Sigmoid colon (tissue), 7 donors: ENCODE data around the gene ADAMTSL2. TPM values are rescaled to one million over a fixed set of nuclear protein-coding genes. Genes with fewer than 3 reads are reported as not detected.

ENCODE experiments used
- DNase-seq: peaks from one replicate; pipeline ENCODE4 v3.0.0-alpha.2; 2019
- H3K27ac ChIP-seq, 4 donors: fragments of 200-600 bp; sonication (generic); one replicate each; pipeline ENCODE4 v1.5.1; 2016 to 2019; ENCODE audit warnings: mild to moderate bottlenecking in 1 of 4
- H3K27me3 ChIP-seq, 3 donors: fragments of 200-600 bp; sonication (generic); one replicate each; pipeline ENCODE4 v1.5.1; 2019; ENCODE audit warnings: mild to moderate bottlenecking in 1 of 3
- H3K36me3 ChIP-seq, 4 donors: fragments of 200-600 bp; sonication (generic); one replicate each; pipeline ENCODE4 v1.5.1; 2016 to 2019
- H3K4me1 ChIP-seq, 4 donors: fragments of 200-600 bp; sonication (generic); one replicate each; pipeline ENCODE4 v1.5.1; 2017 to 2019
- H3K4me3 ChIP-seq, 4 donors: fragments of 200-600 bp; sonication (generic); one replicate each; pipeline ENCODE4 v1.5.1; 2017 to 2019; ENCODE audit warnings: mild to moderate bottlenecking in 2 of 4, moderate library complexity in 1 of 4
- H3K9me3 ChIP-seq, 4 donors: fragments of 200-600 bp in 3 of 4; sonication (generic) in 3 of 4; one replicate each; pipeline versions ENCODE4 v1.5.1 to v1.6.1; 2013 to 2019
- CTCF ChIP-seq, 4 experiments: fragments of 450-650 bp in 3 of 4; fragments of 200-600 bp in 1 of 4; IDR thresholded peaks; one replicate each; pipeline ENCODE4 v1.5.1; 2016 to 2019; ENCODE audit warnings: antibody characterized with exemption in 4 of 4, mild to moderate bottlenecking in 3 of 4, moderate library complexity in 2 of 4
- EP300 ChIP-seq, 4 donors: sonication (generic); formaldehyde crosslinking; IDR thresholded peaks; one replicate each; pipeline ENCODE4 v1.6.1; 2017; ENCODE audit warnings: antibody characterized with exemption in 4 of 4
- POLR2A ChIP-seq, 2 donors: fragments of 450-650 bp; IDR thresholded peaks; one replicate each; pipeline ENCODE4 v1.6.1; 2016; ENCODE audit warnings: antibody characterized with exemption in 2 of 2, mild to moderate bottlenecking in 2 of 2, moderate library complexity in 2 of 2
- POLR2AphosphoS5 ChIP-seq, 4 donors: sonication (generic); formaldehyde crosslinking; IDR thresholded peaks; one replicate each; pipeline ENCODE4 v1.6.1; 2017; ENCODE audit warnings: antibody characterized with exemption in 4 of 4
- WGBS, 2 donors: extraction: QIAGEN DNeasy Blood & Tissue Kit; methylation state at CpG; one replicate each; pipeline ENCODE4 v1.1.7; 2013; 5-methylcytosine and 5-hydroxymethylcytosine counted together
- intact Hi-C: fragments of 100-400 bp; cut with DNase I; formaldehyde crosslinking; loops from one replicate; pipeline ENCODE4 v1.15.1; 2023
- polyA plus RNA-seq, 3 donors: library from polyadenylated mRNA; stranded (reverse); fragments of 200-250 nt; gene quantifications; one replicate each; pipeline ENCODE4 v1.2.3, GENCODE V29; 2013
- total RNA-seq, 4 donors: library from RNA; depleted of rRNA; stranded (reverse); fragments of >200 nt; gene quantifications; one replicate each; pipeline ENCODE4 v1.1.0, GENCODE V29; 2016
- donor health status: healthy with polysubstance abuse.
- donor health status: Bipolar disorder and iron deficiency.
- donor health status: healthy.

ADAMTSL2 gene
- total and polyA plus RNA-seq, 7 donors: 0.33 to 4.2 (median 0.81) TPM

- intact Hi-C loops: no loop called here
- Histone ChIP-seq H3K36me3 (no peaks in the 10 kb centered on the region), H3K4me1 (no peaks in the 10 kb centered on the region), H3K27me3 (peaks cover 0 to 16% (median 0%) of the 10 kb centered on the region in 3 donors), H3K4me3 (no peak overlapping the region), H3K9me3 (no peaks in the 10 kb centered on the region), H3K27ac (no peak overlapping the region)
- DNase-seq: no peak
- TF ChIP-seq POLR2AphosphoS5 (IDR thresholded peaks at IDR 0.05): no peak
- WGBS, 2 donors: 77 to 87% methylated on average over 19 of the region's 19 CpGs
These were observed 45.0 kb upstream of the ADAMTSL2 start for GRCh38 chr9:133489253-133490190.

DNA sequence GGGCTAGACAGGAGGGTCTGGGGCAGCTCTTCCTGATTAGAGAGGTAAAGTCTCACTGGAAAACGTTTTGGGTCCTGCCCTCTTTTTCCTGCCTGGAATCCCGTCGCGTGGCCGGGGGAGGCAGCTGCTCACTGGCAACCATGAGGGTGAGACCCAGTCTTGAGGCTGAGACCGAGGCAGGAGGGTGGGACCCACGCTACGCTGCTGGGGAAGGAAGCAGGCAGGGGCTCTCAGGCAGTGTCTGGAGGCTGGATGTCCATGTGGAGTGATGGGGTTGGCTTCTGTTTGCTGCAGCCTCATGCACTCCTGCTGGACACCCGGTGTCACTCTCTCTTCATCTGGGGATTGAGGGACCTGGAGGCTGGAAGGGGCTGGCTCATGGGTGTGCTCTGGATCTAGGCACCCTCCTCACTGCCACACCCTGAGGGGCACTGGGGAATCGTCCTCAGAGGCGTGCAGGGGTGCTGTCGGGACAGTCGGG is 44.3 kb upstream of the ADAMTSL2 start:
- no peak overlapping the region for H3K27ac ChIP-seq
- no peaks in the 10 kb centered on the region for H3K4me1 ChIP-seq
- no peak for TF ChIP-seq POLR2A (IDR thresholded peaks at IDR 0.05)
- no peak for TF ChIP-seq CTCF (IDR thresholded peaks at IDR 0.05)
- no peak for TF ChIP-seq EP300 (IDR thresholded peaks at IDR 0.05)
- no peak for TF ChIP-seq POLR2AphosphoS5 (IDR thresholded peaks at IDR 0.05)
- H3K9me3 ChIP-seq: no peaks in the 10 kb centered on the region
- DNase-seq: no peak
- H3K27me3 ChIP-seq: peaks cover 0 to 9% (median 0%) of the 10 kb centered on the region in 3 donors
- no peak overlapping the region for H3K4me3 ChIP-seq
- no peaks in the 10 kb centered on the region for H3K36me3 ChIP-seq
- 52 to 69% methylated on average over 13 of the region's 13 CpGs for WGBS, 2 donors
- intact Hi-C loops: no loop called here

DNA sequence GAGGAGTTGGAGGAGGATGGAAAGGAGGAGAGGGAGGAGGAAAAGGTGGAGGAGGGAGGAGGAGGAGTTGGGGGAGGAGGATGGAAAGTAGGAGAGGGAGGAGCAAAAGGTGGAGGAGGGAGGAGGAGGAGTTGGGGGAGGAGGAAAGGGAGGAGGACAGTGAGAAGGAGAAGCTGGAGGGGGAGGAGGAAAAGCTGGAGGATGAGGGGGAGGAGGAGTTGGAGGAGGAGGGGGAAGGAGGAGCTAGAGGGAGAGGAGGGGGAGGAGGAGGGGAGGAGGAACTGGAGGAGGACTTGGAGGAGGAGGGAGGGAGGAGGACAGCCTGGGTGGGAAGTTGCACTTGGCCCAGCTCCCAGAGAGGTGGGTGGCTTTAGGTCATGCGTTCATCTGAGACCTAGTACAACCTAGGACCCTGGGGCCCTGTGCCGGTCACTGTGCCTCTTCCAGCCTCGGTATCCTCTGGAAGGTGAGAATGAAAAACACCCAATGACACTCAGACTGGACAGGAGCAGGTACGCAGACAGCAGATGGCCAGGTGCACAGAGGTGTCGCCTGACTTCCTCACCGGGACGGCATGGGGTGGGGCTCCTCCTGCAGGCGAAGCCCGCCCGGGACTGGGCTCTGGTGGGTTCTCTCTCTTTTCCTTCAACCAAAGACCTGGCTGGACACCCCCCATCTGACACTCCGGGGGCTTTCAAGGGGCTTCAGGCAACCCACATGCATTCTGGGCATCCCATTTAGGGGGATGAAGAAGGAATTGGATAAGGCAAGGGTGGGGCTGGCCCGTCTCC is 43.4 kb upstream of the ADAMTSL2 start:
- Histone ChIP-seq H3K36me3 (no peaks in the 10 kb centered on the region), H3K4me1 (no peaks in the 10 kb centered on the region), H3K27ac (no peak overlapping the region), H3K4me3 (no peak overlapping the region), H3K27me3 (peaks cover 0 to 3% (median 0%) of the 10 kb centered on the region in 3 donors), H3K9me3 (no peaks in the 10 kb centered on the region)
- DNase-seq: no peak
- intact Hi-C loops: no loop called here
- WGBS, 2 donors: 25 to 72% methylated on average over 12 of the region's 12 CpGs
- no peak for TF ChIP-seq POLR2AphosphoS5 (IDR thresholded peaks at IDR 0.05)
- TF ChIP-seq EP300 (IDR thresholded peaks at IDR 0.05): no peak
- no peak for TF ChIP-seq CTCF (IDR thresholded peaks at IDR 0.05)
- no peak for TF ChIP-seq POLR2A (IDR thresholded peaks at IDR 0.05)

DNA sequence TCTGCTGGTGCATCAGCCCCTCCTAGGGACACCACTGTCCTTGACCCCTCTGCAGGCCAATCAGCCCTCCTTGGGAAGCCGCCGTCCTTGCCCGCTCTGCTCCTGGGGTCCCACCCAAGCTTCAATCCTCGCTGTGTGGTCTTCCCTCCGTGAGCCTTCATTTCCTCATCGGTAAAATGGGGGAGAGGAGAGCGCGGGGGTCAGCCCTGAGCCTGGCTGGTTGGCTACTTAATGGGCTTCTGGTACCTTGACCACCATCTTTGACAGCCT is 42.9 kb upstream of the ADAMTSL2 start:
- no peak for TF ChIP-seq EP300 (IDR thresholded peaks at IDR 0.05)
- TF ChIP-seq CTCF (IDR thresholded peaks at IDR 0.05): no peak
- no peak for TF ChIP-seq POLR2AphosphoS5 (IDR thresholded peaks at IDR 0.05)
- no peak for TF ChIP-seq POLR2A (IDR thresholded peaks at IDR 0.05)
- Histone ChIP-seq H3K27me3 (peaks cover 0 to 7% (median 0%) of the 10 kb centered on the region in 3 donors), H3K4me1 (no peaks in the 10 kb centered on the region), H3K4me3 (no peak overlapping the region), H3K27ac (peak overlapping the region in 1 of 4 donors; percentile 23), H3K36me3 (no peaks in the 10 kb centered on the region), H3K9me3 (no peaks in the 10 kb centered on the region)
- intact Hi-C loops: no loop called here
- no peak for DNase-seq
- WGBS, 2 donors: 85 to 93% methylated on average over 8 of the region's 8 CpGs
